OCI-LY3 (cell line): Measurements from ENCODE around the gene ATF6.

Source experiments
- CTCF ChIP-seq: fragments of 200-600, 300-600 bp; sonication (generic); IDR thresholded peaks from 2 replicates; pipeline ENCODE4 v1.5.1; 2014; ENCODE audit warnings: antibody characterized with exemption, low read length, low read depth
- EZH2phosphoT487 ChIP-seq: fragments of 200-600 bp; shearing (Covaris generic); IDR thresholded peaks from 2 replicates; pipeline ENCODE4 v1.6.1; 2018; ENCODE audit warnings: antibody characterized with exemption, mixed run types, low read depth

GRCh38 chr1:161948435-161948834 is 182.3 kb downstream of the ATF6 start:
- TF ChIP-seq CTCF = no peak
- no peak for TF ChIP-seq EZH2phosphoT487
